ENCODE measurements around the gene TBC1D13.
"Not testable (repeated sequence)": the region's sequence is repeated elsewhere in the genome, so short reads cannot be mapped to it uniquely, and the experiment has no call there.

Gene TBC1D13

GRCh38 chr9:128845186-128845931 is 58.3 kb downstream of the TBC1D13 start:
- H3K27me3 Mint-ChIP-seq = no peaks in the 10 kb centered on the region
- H3K9me3 Mint-ChIP-seq = no peaks in the 10 kb centered on the region
- no peak overlapping the region for H3K4me3 Mint-ChIP-seq
- DNase-seq (no peak), ATAC-seq (no peak)
- H3K4me1 Mint-ChIP-seq = no peaks in the 10 kb centered on the region
- H3K27ac Mint-ChIP-seq = no peak overlapping the region

GRCh38 chr9:128846680-128847030 is 59.6 kb downstream of the TBC1D13 start:
- no peak overlapping the region for H3K27ac Mint-ChIP-seq

GRCh38 chr9:128847803-128848202 is 60.8 kb downstream of the TBC1D13 start:
- H3K4me3 Mint-ChIP-seq = no peak overlapping the region
- H3K4me1 Mint-ChIP-seq = no peaks in the 10 kb centered on the region
- H3K9me3 Mint-ChIP-seq = peaks cover 7 to 12% of the 10 kb centered on the region in 2 donors
- ATAC-seq = no peak
- DNase-seq = no peak
- H3K27ac Mint-ChIP-seq = no peak overlapping the region
- H3K27me3 Mint-ChIP-seq = no peaks in the 10 kb centered on the region

More at GRCh38 chr9:128846680-128847030, 59.6 kb downstream of the TBC1D13 start:
- H3K4me1 Mint-ChIP-seq = no peaks in the 10 kb centered on the region
- H3K4me3 Mint-ChIP-seq = no peak overlapping the region
- DNase-seq (no peak), ATAC-seq (no peak)
- no peaks in the 10 kb centered on the region for H3K27me3 Mint-ChIP-seq
- peaks cover 7 to 10% of the 10 kb centered on the region in 2 donors for H3K9me3 Mint-ChIP-seq

GRCh38 chr9:128851024-128851423 is 64.0 kb downstream of the TBC1D13 start:
- not testable (repeated sequence) for H3K4me3 Mint-ChIP-seq, H3K27ac Mint-ChIP-seq, H3K27me3 Mint-ChIP-seq, H3K4me1 Mint-ChIP-seq, DNase-seq, ATAC-seq
- H3K9me3 Mint-ChIP-seq = peaks cover 7 to 12% of the 10 kb centered on the region in 2 donors

- peaks cover 7 to 12% of the 10 kb centered on the region in 2 donors for H3K9me3 Mint-ChIP-seq
- H3K4me3 Mint-ChIP-seq, H3K27ac Mint-ChIP-seq, ATAC-seq, H3K4me1 Mint-ChIP-seq, H3K27me3 Mint-ChIP-seq: not testable (repeated sequence)
- DNase-seq = peak in 1 of 2 donors; percentile 21
Observed at GRCh38 chr9:128851779-128852600, 64.9 kb downstream of the TBC1D13 start.

- not testable (repeated sequence) for H3K4me1 Mint-ChIP-seq, H3K27me3 Mint-ChIP-seq, H3K4me3 Mint-ChIP-seq, DNase-seq, H3K27ac Mint-ChIP-seq, ATAC-seq
- H3K9me3 Mint-ChIP-seq = peaks cover 7 to 12% of the 10 kb centered on the region in 2 donors
Observed at GRCh38 chr9:128852646-128853045, 65.6 kb downstream of the TBC1D13 start.

GRCh38 chr9:128854454-128854853 is 67.4 kb downstream of the TBC1D13 start:
- peaks cover 7 to 12% of the 10 kb centered on the region in 2 donors for H3K9me3 Mint-ChIP-seq
- not testable (repeated sequence) for DNase-seq, ATAC-seq

GRCh38 chr9:128858476-128858875 is 71.4 kb downstream of the TBC1D13 start:
- DNase-seq = not testable (repeated sequence)

More at GRCh38 chr9:128854454-128854853, 67.4 kb downstream of the TBC1D13 start:
- H3K27me3 Mint-ChIP-seq, H3K27ac Mint-ChIP-seq, H3K4me1 Mint-ChIP-seq, H3K4me3 Mint-ChIP-seq: not testable (repeated sequence)

More at GRCh38 chr9:128858476-128858875, 71.4 kb downstream of the TBC1D13 start:
- ATAC-seq, H3K27ac Mint-ChIP-seq, H3K9me3 Mint-ChIP-seq, H3K27me3 Mint-ChIP-seq, H3K4me1 Mint-ChIP-seq, H3K4me3 Mint-ChIP-seq: not testable (repeated sequence)

Measured in stimulated activated naive CD8-positive, alpha-beta T cell treated with anti-CD3 and anti-CD28 coated beads, Interleukin-15, amount 100 ng/mL, for 72 hours (primary cell).